Measurements from ENCODE around the gene SLC16A6.
A peak's percentile ranks its signal among the peaks of the same experiment; 100 is the strongest.

SLC16A6 gene

DNA sequence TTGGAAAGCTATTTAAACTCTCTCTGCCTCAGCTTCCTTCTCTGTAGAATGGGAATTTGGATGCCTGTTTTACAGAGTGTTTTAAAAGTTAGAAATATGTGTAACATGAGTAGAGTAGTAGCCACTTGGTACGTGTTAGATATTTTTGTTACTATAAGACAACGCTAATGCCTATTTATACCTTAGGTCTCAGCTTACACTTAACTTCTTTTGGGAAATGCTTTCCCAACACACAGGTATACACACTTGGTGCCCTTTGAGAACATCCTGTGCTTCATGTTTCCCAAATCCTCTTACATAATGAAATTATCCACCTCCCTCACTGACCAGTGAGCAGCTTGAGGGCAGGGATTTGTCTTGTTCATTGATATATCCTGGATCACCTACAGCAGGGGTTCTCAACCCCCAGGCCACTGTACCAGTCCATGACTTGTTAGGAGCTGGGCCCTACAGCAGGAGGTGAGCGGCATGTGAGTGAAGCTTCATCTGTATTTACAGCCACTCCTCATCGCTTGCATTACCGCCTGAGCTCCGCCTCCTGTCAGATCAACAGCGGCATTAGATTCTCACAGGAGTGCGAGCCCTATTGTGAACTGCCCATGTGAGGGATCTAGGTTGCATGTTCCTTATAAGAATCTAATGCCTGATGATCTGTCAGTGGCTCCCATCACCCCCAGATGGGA lies 33.9 kb upstream of the SLC16A6 start:
- Histone ChIP-seq H3K4me1 (peaks cover 4 to 21% (median 11%) of the 10 kb centered on the region in 10 experiments), H3K4me3 (no peak overlapping the region), H3K9me3 (replicated peaks in 1 of 11) (peaks cover 11 to 39% (median 25%) of the 10 kb centered on the region in 11 experiments), H3K4me2 (peak overlapping the region in 2 of 11 experiments; percentile 16 to 33; a peak in 4 of 22 replicates), H3K27me3 (no peaks in the 10 kb centered on the region), H3K36me3 (peaks cover 0 to 9% (median 0%) of the 10 kb centered on the region in 11 experiments; a peak in 1 of 22 replicates), H3K27ac (no peak overlapping the region), H4K20me1 (no peaks in the 10 kb centered on the region), H3K9ac (no peak overlapping the region)
- TF ChIP-seq Cebpa-rat (IDR thresholded peaks at IDR 0.05), result no peak

- TF ChIP-seq Cebpa-rat (IDR thresholded peaks at IDR 0.05), result no peak
- H3K36me3 ChIP-seq, result peaks cover 0 to 9% (median 0%) of the 10 kb centered on the region in 11 experiments; a peak in 1 of 22 replicates
- H3K27me3 ChIP-seq, result no peaks in the 10 kb centered on the region
- H3K4me1 ChIP-seq, result peaks cover 11 to 28% (median 18%) of the 10 kb centered on the region in 10 experiments
- H4K20me1 ChIP-seq, result no peaks in the 10 kb centered on the region
- peak overlapping the region in 2 of 11 experiments; percentile 19 to 43; a peak in 4 of 22 replicates for H3K27ac ChIP-seq
- H3K4me3 ChIP-seq, result no peak overlapping the region
- H3K4me2 ChIP-seq, result peak overlapping the region in 7 of 11 experiments; percentile 15 to 33 (median 22); a peak in 9 of 22 replicates
- H3K9me3 ChIP-seq (replicated peaks in 1 of 11), result peaks cover 4 to 33% (median 18%) of the 10 kb centered on the region in 11 experiments; a peak in 21 of 22 replicates
- no peak overlapping the region for H3K9ac ChIP-seq
Measured at GRCh38 chr17:68324114-68324513, 33.2 kb upstream of the SLC16A6 start.

DNA sequence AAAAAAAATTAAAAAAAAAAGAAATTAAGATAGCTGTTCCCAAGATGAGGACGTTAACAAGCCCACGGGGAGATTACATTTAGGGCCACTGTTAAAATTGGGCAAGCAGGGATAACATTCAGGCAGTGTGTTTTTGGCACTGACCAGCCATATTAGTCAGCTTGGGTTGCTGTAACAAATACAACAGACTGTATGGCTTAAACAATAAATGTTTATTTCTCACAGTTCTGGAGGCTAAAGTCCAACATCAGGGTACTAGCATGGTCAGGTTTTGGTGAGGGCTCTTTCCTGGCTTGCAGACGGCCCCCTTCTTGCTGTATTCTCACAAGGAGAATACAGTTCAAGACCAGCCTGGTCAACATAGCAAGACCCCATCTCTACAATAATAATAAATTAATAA lies 31.7 kb upstream of the SLC16A6 start:
- Histone ChIP-seq H3K4me1 (peaks cover 24 to 43% (median 32%) of the 10 kb centered on the region in 10 experiments), H3K4me3 (no peak overlapping the region), H3K9ac (no peak overlapping the region), H3K9me3 (replicated peaks in 1 of 11) (peaks cover 0 to 30% (median 13%) of the 10 kb centered on the region in 11 experiments; a peak in 19 of 22 replicates), H3K27me3 (no peaks in the 10 kb centered on the region), H3K4me2 (no peak overlapping the region), H3K27ac (no peak overlapping the region), H3K36me3 (peaks cover 0 to 9% (median 0%) of the 10 kb centered on the region in 11 experiments; a peak in 1 of 22 replicates), H4K20me1 (no peaks in the 10 kb centered on the region)
- no peak for TF ChIP-seq Cebpa-rat (IDR thresholded peaks at IDR 0.05)

- no peak overlapping the region for H3K4me3 ChIP-seq
- H3K9ac ChIP-seq, result no peak overlapping the region
- H3K4me2 ChIP-seq, result no peak overlapping the region
- peaks cover 30 to 54% (median 43%) of the 10 kb centered on the region in 10 experiments for H3K4me1 ChIP-seq
- TF ChIP-seq Cebpa-rat (IDR thresholded peaks at IDR 0.05), result no peak
- H3K36me3 ChIP-seq, result peaks cover 0 to 9% (median 0%) of the 10 kb centered on the region in 11 experiments; a peak in 1 of 22 replicates
- H3K27me3 ChIP-seq, result no peaks in the 10 kb centered on the region; a peak in 1 of 22 replicates
- no peak overlapping the region for H3K27ac ChIP-seq
- H4K20me1 ChIP-seq, result no peaks in the 10 kb centered on the region
- H3K9me3 ChIP-seq (replicated peaks in 1 of 11), result peaks cover 0 to 30% (median 13%) of the 10 kb centered on the region in 11 experiments; a peak in 18 of 22 replicates
Measured at GRCh38 chr17:68321556-68321954, 30.6 kb upstream of the SLC16A6 start.

- Histone ChIP-seq H3K27me3 (no peaks in the 10 kb centered on the region; a peak in 1 of 22 replicates), H3K36me3 (peaks cover 0 to 9% (median 0%) of the 10 kb centered on the region in 11 experiments; a peak in 1 of 22 replicates), H3K4me1 (peaks cover 30 to 59% (median 47%) of the 10 kb centered on the region in 10 experiments), H4K20me1 (no peaks in the 10 kb centered on the region), H3K4me3 (no peak overlapping the region), H3K9me3 (replicated peaks in 1 of 11) (peaks cover 0 to 28% (median 13%) of the 10 kb centered on the region in 11 experiments; a peak in 18 of 22 replicates), H3K4me2 (peak overlapping the region in 2 of 11 experiments; percentile 87 to 90; a peak in 1 of 22 replicates), H3K9ac (no peak overlapping the region), H3K27ac (no peak overlapping the region)
- TF ChIP-seq Cebpa-rat (IDR thresholded peaks at IDR 0.05), result no peak
Measured at GRCh38 chr17:68320943-68321555, 30.1 kb upstream of the SLC16A6 start.

DNA sequence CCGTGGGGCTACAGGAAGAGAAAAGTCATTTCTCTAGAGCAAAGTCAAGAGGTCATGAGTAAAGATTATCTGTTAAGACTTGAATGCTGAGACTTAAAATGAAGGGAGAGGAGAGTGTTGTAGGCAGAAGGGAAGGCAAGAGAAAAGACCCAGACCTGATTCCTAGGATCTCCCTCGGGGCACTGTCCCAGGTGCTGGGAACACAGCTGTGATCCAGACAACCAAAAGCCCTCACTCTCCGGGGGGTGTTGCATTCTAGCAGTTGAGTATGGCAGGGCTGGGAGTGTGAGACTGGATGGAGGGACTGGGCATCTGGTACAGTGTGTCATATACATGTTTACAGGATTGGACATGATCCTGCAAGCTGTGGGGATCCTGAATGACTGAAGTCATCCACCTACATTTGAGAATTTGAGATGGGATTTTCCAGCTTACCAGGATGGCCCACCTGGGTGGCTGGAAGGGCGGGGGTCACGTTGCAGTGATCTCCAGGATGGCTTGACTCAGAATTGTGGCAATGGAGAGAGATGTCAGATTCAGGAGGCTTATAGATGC lies 29.5 kb upstream of the SLC16A6 start:
- H3K9me3 ChIP-seq (replicated peaks in 1 of 11), result peaks cover 0 to 22% (median 13%) of the 10 kb centered on the region in 11 experiments; a peak in 18 of 22 replicates
- H3K27ac ChIP-seq, result peak overlapping the region in 6 of 11 experiments; percentile 32 to 86 (median 60); a peak in 8 of 22 replicates
- H3K9ac ChIP-seq, result no peak overlapping the region; a peak in 1 of 22 replicates
- H4K20me1 ChIP-seq, result no peaks in the 10 kb centered on the region
- H3K4me2 ChIP-seq, result peak overlapping the region in 10 of 11 experiments; percentile 56 to 90 (median 78); a peak in 17 of 22 replicates
- no peaks in the 10 kb centered on the region; a peak in 1 of 22 replicates for H3K27me3 ChIP-seq
- H3K4me1 ChIP-seq, result peaks cover 30 to 65% (median 53%) of the 10 kb centered on the region in 10 experiments
- H3K4me3 ChIP-seq, result no peak overlapping the region
- TF ChIP-seq Cebpa-rat (IDR thresholded peaks at IDR 0.05), result no peak
- peaks cover 0 to 9% (median 0%) of the 10 kb centered on the region in 11 experiments; a peak in 1 of 22 replicates for H3K36me3 ChIP-seq

DNA sequence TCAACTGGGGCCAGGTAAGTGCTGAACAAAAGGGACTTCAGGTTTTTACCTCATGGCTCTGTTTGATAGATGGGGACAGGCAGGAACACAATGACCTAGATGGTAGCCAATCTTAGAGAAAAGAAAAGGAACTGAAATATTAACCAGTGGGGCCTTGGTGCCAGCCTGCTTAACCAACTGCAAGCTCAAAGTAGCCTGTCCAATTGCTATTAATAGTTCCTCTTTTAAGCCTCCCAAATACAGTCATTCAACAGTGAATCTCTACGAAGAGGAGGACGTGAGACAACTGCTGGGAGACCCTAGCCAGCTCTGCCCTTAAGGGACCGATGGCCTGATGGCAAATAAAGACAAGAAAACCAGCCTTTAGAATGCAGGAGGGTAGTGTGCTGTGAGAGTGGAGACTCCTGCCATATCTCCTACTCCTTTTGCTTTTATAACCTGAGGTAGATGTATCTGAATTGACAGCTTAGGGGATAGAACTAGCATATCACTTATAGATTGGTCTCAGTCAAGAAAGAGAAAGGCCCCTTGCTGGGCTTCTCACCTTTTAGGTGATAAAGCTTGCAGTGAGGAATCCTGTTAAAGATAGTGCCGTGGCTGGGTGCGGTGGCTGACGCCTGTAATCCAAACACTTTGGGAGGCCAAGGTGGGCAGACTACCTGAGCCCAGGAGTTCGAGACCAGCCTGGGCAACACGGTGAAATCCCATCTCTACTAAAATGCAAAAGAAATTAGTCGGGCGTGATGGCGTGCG lies 28.7 kb upstream of the SLC16A6 start:
- Histone ChIP-seq H3K4me2 (peak overlapping the region; percentile 56 to 90 (median 77)), H4K20me1 (no peaks in the 10 kb centered on the region), H3K36me3 (peaks cover 0 to 4% (median 0%) of the 10 kb centered on the region in 11 experiments; a peak in 1 of 22 replicates), H3K9ac (peak overlapping the region in 4 of 11 experiments; percentile 13 to 60 (median 52); a peak in 4 of 22 replicates), H3K27me3 (no peaks in the 10 kb centered on the region; a peak in 1 of 22 replicates), H3K9me3 (replicated peaks in 1 of 11) (peaks cover 0 to 14% (median 6%) of the 10 kb centered on the region in 11 experiments; a peak in 17 of 22 replicates), H3K4me1 (peaks cover 37 to 74% (median 61%) of the 10 kb centered on the region in 10 experiments), H3K4me3 (0 out of 20 replicates have a peak overlapping the region, but pooled peaks of 1 of the 10 experiments have one; percentile 14), H3K27ac (peak overlapping the region in 9 of 11 experiments; percentile 8 to 86 (median 38); a peak in 13 of 22 replicates)
- TF ChIP-seq Cebpa-rat (IDR thresholded peaks at IDR 0.05), result no peak

Measured in BLaER1 treated with 17β-estradiol and CSF1 and Interleukin-3, amounts not matched to agents 10 nM and 100 nM (cell line).